Neural crest cell (in vitro differentiated cells): ENCODE data around the gene MARK1. TPM values are rescaled to one million over a fixed set of nuclear protein-coding genes. Genes with fewer than 3 reads are reported as not detected.

Experiments
- DNase-seq: peaks from one replicate; pipeline ENCODE4 v3.0.0; 2021; ENCODE audit warnings: low read depth, mixed read lengths, low spot score
- H3K27ac Mint-ChIP-seq: one replicate; pipeline ENCODE4 v1.8.0; 2021; ENCODE audit warnings: mild to moderate bottlenecking, mixed read lengths; ENCODE audit not compliant: unreplicated experiment
- H3K27me3 Mint-ChIP-seq: 2 replicates; pipeline ENCODE4 v1.8.0; 2021; ENCODE audit warnings: low read depth, mild to moderate bottlenecking, mixed read lengths
- H3K36me3 Mint-ChIP-seq: 2 replicates; pipeline ENCODE4 v1.8.0; 2021; ENCODE audit warnings: low read depth, mild to moderate bottlenecking, mixed read lengths
- H3K4me1 Mint-ChIP-seq: 2 replicates; pipeline ENCODE4 v1.8.0; 2021; ENCODE audit warnings: mixed read lengths
- H3K4me3 Mint-ChIP-seq: one replicate; pipeline ENCODE4 v1.8.0; 2021; ENCODE audit warnings: mild to moderate bottlenecking, mixed read lengths
- H3K9me3 Mint-ChIP-seq: 2 replicates; pipeline ENCODE4 v1.8.0; 2021; ENCODE audit warnings: mixed read lengths
- total RNA-seq: library from RNA; stranded (reverse); gene quantifications from 2 replicates; pipeline ENCODE4 v1.2.1, GENCODE V29; 2021
- TF ChIP-seq, protein P1 (sequence below): fragments of 200-600 bp; sonication (generic); conservative IDR thresholded peaks from 2 replicates; pipeline ENCODE4 v1.5.0; 2021; ENCODE audit warnings: antibody characterized with exemption, mild to moderate bottlenecking

Gene MARK1
- total RNA-seq, 1 donor from 2014 or later = 14.6 TPM

DNA sequence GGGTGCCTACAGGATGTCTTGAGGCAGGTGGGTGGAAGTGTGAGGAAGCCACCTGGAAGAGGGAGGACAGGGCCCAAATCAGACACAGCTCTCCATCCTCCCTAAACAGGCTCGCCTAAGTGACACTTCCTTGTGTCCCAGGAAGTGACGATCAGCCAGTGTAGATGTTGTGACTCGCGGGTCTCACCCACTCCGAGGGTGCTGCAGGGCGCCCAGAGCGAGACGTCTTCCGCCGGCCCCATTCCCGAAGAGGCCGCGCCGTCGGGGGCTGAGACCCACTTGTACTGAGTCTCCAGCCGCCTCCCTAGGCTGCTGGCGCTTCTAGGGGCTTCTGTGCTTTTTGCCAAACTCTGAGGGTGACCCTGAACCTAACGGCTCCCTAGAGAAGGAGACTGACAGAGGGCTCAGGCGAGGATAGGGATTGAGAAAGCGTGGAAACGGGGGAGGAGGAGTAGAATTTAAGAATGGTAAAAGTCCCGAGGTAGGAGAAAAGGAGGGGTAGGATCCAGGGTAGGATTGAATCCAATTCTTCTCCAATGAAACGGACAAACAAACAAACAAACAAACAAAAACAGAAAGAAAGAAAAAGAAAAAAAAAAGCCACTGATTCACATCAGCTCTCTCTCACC lies 543 bp upstream of the MARK1 start:
- peaks cover 60% of the 10 kb centered on the region for H3K27me3 Mint-ChIP-seq
- H3K4me1 Mint-ChIP-seq = peaks cover 30% of the 10 kb centered on the region
- TF ChIP-seq, protein P1, sequence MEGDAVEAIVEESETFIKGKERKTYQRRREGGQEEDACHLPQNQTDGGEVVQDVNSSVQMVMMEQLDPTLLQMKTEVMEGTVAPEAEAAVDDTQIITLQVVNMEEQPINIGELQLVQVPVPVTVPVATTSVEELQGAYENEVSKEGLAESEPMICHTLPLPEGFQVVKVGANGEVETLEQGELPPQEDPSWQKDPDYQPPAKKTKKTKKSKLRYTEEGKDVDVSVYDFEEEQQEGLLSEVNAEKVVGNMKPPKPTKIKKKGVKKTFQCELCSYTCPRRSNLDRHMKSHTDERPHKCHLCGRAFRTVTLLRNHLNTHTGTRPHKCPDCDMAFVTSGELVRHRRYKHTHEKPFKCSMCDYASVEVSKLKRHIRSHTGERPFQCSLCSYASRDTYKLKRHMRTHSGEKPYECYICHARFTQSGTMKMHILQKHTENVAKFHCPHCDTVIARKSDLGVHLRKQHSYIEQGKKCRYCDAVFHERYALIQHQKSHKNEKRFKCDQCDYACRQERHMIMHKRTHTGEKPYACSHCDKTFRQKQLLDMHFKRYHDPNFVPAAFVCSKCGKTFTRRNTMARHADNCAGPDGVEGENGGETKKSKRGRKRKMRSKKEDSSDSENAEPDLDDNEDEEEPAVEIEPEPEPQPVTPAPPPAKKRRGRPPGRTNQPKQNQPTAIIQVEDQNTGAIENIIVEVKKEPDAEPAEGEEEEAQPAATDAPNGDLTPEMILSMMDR = no peak
- DNase-seq = no peak
- H3K36me3 Mint-ChIP-seq = no peaks in the 10 kb centered on the region
- peak overlapping the region; percentile 94 for H3K4me3 Mint-ChIP-seq
- H3K9me3 Mint-ChIP-seq = no peaks in the 10 kb centered on the region
- peak overlapping the region; percentile 91 for H3K27ac Mint-ChIP-seq

DNA sequence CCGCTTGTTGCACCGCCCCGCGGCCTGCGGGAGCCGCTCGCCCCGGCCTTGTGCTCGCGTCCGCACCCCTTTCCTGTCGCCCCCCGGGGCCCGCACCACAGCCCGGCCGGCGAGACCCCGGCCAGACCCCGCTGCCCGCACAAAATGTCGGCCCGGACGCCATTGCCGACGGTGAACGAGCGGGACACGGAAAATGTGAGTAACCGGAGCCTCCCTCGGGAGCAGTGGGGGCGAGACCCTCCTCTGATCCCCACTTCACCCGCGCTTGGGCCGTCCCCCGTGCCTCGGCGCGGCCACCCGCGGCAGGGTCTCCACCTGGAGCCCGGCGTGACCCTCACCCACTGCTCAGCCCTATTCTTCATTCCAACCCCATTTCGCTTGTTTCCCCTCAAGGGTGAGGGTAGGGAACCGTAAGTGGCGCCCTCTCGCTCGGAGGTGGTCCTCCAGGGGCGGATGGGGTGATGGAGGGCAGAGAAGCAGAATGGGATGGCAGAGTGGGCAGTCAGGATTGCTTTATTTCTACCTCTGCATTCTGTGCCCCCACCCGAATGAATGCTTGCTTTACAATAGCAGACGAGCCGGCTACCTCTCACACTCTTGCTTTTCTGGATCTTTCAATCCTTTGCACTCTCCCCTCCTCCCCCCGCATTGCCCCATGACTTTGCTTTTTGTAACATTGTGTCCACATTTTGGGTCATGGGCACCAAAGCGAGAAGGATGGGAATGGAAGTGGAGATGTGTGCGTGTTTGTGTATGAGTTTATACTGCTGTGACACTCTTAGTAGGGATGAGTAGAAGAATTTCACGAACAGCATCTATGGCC lies 954 bp downstream of the MARK1 start:
- Mint-ChIP-seq H3K4me3 (peak overlapping the region; percentile 97), H3K9me3 (no peaks in the 10 kb centered on the region), H3K27me3 (peaks cover 47% of the 10 kb centered on the region), H3K36me3 (no peaks in the 10 kb centered on the region), H3K4me1 (peaks cover 30% of the 10 kb centered on the region), H3K27ac (peak overlapping the region; percentile 21)
- peak; percentile 13 for DNase-seq
- TF ChIP-seq, protein P1 = no peak

DNA sequence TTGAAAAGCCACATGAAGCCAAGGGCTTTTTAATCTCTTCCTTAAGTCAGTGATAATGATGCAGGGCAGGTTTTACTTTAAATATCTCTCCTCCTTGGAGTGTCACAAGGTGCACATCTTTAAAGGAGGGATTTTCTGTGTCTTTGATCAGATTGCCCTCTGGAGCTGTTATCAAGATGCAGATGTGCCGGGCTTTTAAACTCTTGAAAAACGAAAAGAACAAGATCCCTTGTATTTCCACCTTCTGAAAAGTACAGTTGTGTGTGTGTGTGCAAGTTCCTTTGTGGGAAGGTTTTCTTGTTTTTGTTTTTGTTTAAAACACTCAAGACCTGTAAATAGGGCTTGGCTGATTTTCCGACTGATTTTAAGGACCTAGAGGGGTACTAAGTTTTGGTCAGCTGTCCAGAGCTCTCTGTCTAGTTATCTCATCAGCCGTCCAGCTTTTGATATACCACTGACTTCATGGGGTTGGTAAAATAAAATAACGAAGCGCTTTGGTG lies 1.6 kb downstream of the MARK1 start:
- Mint-ChIP-seq H3K36me3 (peaks cover 4% of the 10 kb centered on the region), H3K27ac (no peak overlapping the region), H3K4me1 (peaks cover 30% of the 10 kb centered on the region)

DNA sequence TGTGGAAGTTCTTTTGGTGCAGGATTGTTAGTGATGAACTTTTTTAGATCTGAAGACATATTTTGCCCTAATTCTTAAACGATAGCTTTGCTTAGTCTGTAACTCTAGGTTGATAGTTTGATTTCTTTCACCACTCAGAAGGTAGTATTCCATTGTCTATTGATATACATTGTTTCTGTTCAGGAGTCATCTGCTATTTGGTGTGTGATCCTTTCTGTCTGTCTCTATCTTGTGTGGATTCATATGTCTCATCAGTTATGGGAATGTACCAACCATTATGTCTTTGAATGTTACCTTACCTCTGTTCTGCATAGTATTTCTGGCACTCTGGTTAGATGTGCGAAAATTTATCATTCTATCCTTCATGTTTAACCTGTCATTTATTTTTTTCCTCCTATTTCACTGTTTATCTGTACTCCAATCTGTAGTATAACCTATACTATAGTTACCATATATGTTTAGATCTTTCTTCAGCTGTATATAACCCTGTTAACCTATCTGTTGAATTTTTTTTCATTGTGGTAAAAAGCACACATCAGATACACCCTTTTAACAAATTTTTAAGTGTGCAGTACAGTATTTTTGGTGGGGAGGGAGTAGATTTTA lies 5.7 kb downstream of the MARK1 start:
- H3K4me1 Mint-ChIP-seq = peaks cover 16% of the 10 kb centered on the region
- H3K27me3 Mint-ChIP-seq = peaks cover 10% of the 10 kb centered on the region
- TF ChIP-seq, protein P1 = no peak
- no peak overlapping the region for H3K27ac Mint-ChIP-seq
- H3K9me3 Mint-ChIP-seq = peaks cover 11% of the 10 kb centered on the region
- H3K4me3 Mint-ChIP-seq = no peak overlapping the region
- peaks cover 16% of the 10 kb centered on the region for H3K36me3 Mint-ChIP-seq
- DNase-seq = no peak

More for the DNA sequence above, 1.6 kb downstream of the MARK1 start:
- TF ChIP-seq, protein P1 = no peak
- Mint-ChIP-seq H3K4me3 (peak overlapping the region; percentile 97), H3K9me3 (peaks cover 4% of the 10 kb centered on the region), H3K27me3 (peaks cover 40% of the 10 kb centered on the region)
- DNase-seq = no peak

DNA sequence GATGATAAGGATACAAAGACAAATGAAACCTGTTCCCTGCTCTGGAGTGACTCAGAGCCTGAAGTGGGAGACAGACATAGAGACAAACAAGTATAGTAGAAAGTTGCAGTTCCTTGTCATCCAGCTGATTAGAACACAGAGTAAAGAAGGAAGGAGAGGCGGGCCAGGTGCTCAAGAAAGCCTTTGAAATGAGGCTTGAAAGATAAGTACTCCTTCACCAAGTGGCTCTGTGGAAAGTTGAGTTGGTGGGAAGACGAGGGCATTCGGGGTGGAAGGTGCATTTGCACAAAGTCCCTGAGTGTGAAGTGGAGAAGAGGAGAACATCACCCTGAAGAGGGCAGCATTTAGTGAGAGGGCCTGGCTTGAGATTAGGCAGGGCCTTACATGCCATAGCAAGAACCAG lies 17.0 kb downstream of the MARK1 start:
- no peaks in the 10 kb centered on the region for H3K9me3 Mint-ChIP-seq
- no peak for DNase-seq
- H3K36me3 Mint-ChIP-seq = peaks cover 3% of the 10 kb centered on the region
- H3K4me3 Mint-ChIP-seq = no peak overlapping the region
- TF ChIP-seq, protein P1 = peak; percentile 34
- H3K27me3 Mint-ChIP-seq = no peaks in the 10 kb centered on the region
- H3K27ac Mint-ChIP-seq = no peak overlapping the region
- peaks cover 4% of the 10 kb centered on the region for H3K4me1 Mint-ChIP-seq
